ENCODE measurements around the gene CCDC9B.

The CCDC9B gene

DNA sequence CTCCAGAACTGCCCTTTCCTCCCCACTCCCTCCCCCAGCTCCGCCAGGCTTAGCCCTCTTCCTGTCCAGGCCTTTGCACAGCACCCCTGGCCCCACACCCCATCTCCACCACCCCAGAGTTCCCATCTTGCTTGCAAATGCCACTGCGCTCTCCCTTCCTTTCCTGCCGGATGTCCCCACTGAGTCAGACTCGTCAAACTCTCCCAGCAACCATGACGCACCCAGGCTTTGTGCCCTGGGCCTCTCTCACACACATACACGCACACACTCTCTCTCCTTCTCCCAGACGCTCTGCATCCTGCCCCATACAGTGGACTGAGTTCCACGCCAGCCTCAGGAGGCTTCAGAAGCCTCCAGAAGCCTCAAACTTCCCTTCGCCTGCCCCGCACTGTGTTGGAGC lies 2.8 kb upstream of the CCDC9B start:
- CTCF ChIA-PET = interaction anchor here (0.9 to 16.1 kb wide), 24 partner anchors 9 to 229 kb away, joined by 3 to 263 read pairs (median 8); partner anchors contain the start of genes DISP2, INAFM2, IVD and PHGR1
- TF ChIP-seq, protein P1, sequence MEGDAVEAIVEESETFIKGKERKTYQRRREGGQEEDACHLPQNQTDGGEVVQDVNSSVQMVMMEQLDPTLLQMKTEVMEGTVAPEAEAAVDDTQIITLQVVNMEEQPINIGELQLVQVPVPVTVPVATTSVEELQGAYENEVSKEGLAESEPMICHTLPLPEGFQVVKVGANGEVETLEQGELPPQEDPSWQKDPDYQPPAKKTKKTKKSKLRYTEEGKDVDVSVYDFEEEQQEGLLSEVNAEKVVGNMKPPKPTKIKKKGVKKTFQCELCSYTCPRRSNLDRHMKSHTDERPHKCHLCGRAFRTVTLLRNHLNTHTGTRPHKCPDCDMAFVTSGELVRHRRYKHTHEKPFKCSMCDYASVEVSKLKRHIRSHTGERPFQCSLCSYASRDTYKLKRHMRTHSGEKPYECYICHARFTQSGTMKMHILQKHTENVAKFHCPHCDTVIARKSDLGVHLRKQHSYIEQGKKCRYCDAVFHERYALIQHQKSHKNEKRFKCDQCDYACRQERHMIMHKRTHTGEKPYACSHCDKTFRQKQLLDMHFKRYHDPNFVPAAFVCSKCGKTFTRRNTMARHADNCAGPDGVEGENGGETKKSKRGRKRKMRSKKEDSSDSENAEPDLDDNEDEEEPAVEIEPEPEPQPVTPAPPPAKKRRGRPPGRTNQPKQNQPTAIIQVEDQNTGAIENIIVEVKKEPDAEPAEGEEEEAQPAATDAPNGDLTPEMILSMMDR (IDR thresholded peaks at IDR 0.05; ENCODE audit: control extremely low read depth, extremely low read depth, low read depth, missing control alignments) = no peak
- DNase-seq (ENCODE audit: extremely low spot score) = no peak
- POLR2A ChIA-PET = no interaction called here

- TF ChIP-seq, protein P1 (IDR thresholded peaks at IDR 0.05; ENCODE audit: control extremely low read depth, extremely low read depth, low read depth, missing control alignments) = no peak
- ChIA-PET CTCF (interaction anchor here (0.7 to 16.1 kb wide), 13 partner anchors 8 to 126 kb away, joined by 3 to 263 read pairs (median 53); partner anchors contain the start of genes DISP2, INAFM2, IVD and PHGR1), POLR2A (no interaction called here)
- no peak for DNase-seq (ENCODE audit: extremely low spot score)
Measured at GRCh38 chr15:40342416-40343320, 1.9 kb upstream of the CCDC9B start.

DNA sequence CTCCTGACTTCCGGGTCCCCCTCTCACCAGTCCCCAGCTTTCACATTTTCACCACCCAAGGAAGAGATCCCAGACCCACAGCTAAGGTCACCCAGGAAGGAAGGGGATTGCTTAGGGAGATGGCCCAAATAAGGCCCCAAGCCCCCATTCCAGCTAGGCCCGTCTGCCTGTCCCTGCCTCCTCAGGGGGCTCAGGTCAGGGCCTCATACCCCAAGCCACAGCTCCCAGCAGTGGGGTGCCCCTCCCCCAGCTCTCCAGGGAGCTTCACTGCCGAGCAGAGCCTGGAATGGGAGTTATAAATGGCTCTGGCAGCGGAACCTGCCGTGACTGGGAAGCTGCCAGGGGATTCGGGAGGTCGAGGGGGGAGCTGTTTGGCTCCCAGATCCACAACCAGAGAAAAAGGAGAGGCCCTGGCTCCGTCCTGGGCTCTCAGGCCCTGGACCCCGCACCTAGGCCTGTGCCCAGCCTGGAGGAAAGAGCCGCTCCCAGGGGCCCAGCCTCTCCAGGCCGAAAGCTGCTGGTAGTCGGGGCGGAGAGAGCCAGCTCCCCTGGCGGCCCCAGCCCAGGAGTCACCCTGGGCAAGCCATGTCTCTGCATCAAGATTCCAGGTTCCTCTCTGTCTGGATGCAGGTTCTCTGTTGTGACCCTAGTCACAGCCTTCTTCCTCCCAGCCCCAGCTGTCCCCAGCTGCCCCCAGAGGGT lies 550 bp downstream of the CCDC9B start:
- POLR2A ChIA-PET = no interaction called here
- no peak for DNase-seq (ENCODE audit: extremely low spot score)
- CTCF ChIA-PET = interaction anchor here (0.8 to 16.1 kb wide), 15 partner anchors 12 to 91 kb away, joined by 3 to 263 read pairs (median 29); partner anchors contain the start of genes ANKRD63, DISP2, INAFM2 and IVD
- TF ChIP-seq, protein P1 (IDR thresholded peaks at IDR 0.05; ENCODE audit: control extremely low read depth, extremely low read depth, low read depth, missing control alignments) = no peak

- POLR2A ChIA-PET = no interaction called here
- TF ChIP-seq, protein P1 (IDR thresholded peaks at IDR 0.05; ENCODE audit: control extremely low read depth, extremely low read depth, low read depth, missing control alignments) = no peak
- no peak for DNase-seq (ENCODE audit: extremely low spot score)
Measured at GRCh38 chr15:40339621-40339945, 1.2 kb downstream of the CCDC9B start.

DNA sequence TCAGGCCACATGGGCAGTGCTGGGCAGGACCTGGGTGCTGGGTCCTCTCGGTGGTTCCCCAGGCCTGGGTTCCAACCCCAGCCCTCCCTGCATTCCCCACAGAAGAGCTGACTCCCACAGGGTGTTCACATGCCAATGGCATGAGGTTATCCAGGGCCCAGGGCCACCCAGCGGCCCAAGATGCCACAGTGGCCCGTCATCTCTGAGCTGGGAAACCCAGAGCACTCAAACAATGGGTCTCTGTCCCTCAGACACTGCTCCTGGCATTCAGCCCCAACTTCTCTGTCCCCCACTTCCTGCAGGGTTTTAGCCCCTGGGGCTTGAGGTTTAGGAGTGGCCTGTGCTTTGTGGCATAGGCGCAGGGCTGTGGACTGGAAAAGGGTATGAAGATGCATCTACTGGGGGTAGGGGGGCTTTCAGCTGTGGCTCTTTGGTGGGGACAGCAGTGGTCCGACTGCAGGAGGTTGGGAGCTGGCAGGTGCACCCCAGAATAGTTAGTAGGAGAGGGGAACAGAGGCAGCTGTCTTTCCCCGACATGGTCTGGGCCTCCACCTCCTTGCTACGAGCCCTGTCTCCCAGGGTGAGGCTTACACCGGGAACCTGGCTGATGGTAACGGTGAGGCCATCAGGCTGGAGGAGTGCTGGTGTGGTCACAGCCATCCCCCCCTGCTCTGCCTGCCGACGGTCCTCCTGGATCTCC lies 1.7 kb downstream of the CCDC9B start:
- DNase-seq (ENCODE audit: extremely low spot score) = no peak
- TF ChIP-seq, protein P1 (IDR thresholded peaks at IDR 0.05; ENCODE audit: control extremely low read depth, extremely low read depth, low read depth, missing control alignments) = no peak
- ChIA-PET POLR2A (no interaction called here), CTCF (interaction anchor here (0.8 to 16.1 kb wide), 34 partner anchors 10 to 404 kb away, joined by 3 to 263 read pairs (median 10); partner anchors contain the start of genes ANKRD63, BAHD1, DISP2 and INAFM2)

More at GRCh38 chr15:40339621-40339945, 1.2 kb downstream of the CCDC9B start:
- CTCF ChIA-PET = interaction anchor here (0.8 to 16.1 kb wide), 20 partner anchors 11 to 92 kb away, joined by 3 to 263 read pairs (median 20); partner anchors contain the start of genes ANKRD63, DISP2, INAFM2 and IVD

Data from GM10248 (cell line).